Skeletal muscle tissue (tissue), 4 donors: ENCODE results near the gene NRP1. TPM values are rescaled to one million over a fixed set of nuclear protein-coding genes. Genes with fewer than 3 reads are reported as not detected.
A peak's percentile ranks its signal among the peaks of the same experiment; 100 is the strongest.

Experiments
- H3K27ac ChIP-seq: one replicate; pipeline ENCODE4 v1.7.0; 2013; ENCODE audit warnings: mild to moderate bottlenecking, low read depth, low read length, inconsistent platforms
- H3K27me3 ChIP-seq, 3 donors: one replicate each; pipeline ENCODE4 v1.7.0; 2013; ENCODE audit warnings: low read length in 3 of 3; ENCODE audit not compliant: control insufficient read depth in 3 of 3, insufficient read depth in 3 of 3
- H3K36me3 ChIP-seq, 3 donors: one replicate each; pipeline ENCODE4 v1.7.0; 2013; ENCODE audit warnings: low read length in 3 of 3; ENCODE audit not compliant: control insufficient read depth in 3 of 3, insufficient read depth in 3 of 3
- H3K4me1 ChIP-seq, 3 donors: one replicate each; pipeline ENCODE4 v1.7.0; 2013; ENCODE audit warnings: low read length in 3 of 3, mild to moderate bottlenecking in 3 of 3; ENCODE audit not compliant: control insufficient read depth in 3 of 3, insufficient read depth in 3 of 3
- H3K4me3 ChIP-seq, 3 donors: one replicate each; pipeline ENCODE4 v1.7.0; 2013; ENCODE audit warnings: low read length in 3 of 3
- H3K9ac ChIP-seq, 3 donors: one replicate each; pipeline ENCODE4 v1.7.0; 2013; ENCODE audit warnings: low read length in 3 of 3, mild to moderate bottlenecking in 3 of 3, moderate library complexity in 2 of 3, low read depth in 1 of 3
- H3K9me3 ChIP-seq, 3 donors: one replicate each; pipeline ENCODE4 v1.7.0; 2013; ENCODE audit warnings: low read length in 3 of 3; ENCODE audit not compliant: control insufficient read depth in 3 of 3
- total RNA-seq: library from RNA; depleted of rRNA; stranded (reverse); fragments of >200 nt; gene quantifications from one replicate; pipeline ENCODE4 v1.2.3, GENCODE V29; 2014
- donor health status: Osteomylitis.

Gene NRP1
- total RNA-seq, 1 donor from 2014 or later = 120 TPM

GRCh38 chr10:33258967-33259366, 75.5 kb downstream of the NRP1 start:
- Histone ChIP-seq H3K4me1 (no peaks in the 10 kb centered on the region), H3K27ac (no peak overlapping the region), H3K9me3 (no peaks in the 10 kb centered on the region)

GRCh38 chr10:33257439-33258080, 76.9 kb downstream of the NRP1 start:
- H3K27me3 ChIP-seq = no peaks in the 10 kb centered on the region
- H3K4me3 ChIP-seq = no peak overlapping the region
- H3K9me3 ChIP-seq = no peaks in the 10 kb centered on the region
- no peak overlapping the region for H3K9ac ChIP-seq
- H3K36me3 ChIP-seq = peaks cover 25 to 46% (median 43%) of the 10 kb centered on the region in 3 donors
- H3K4me1 ChIP-seq = no peaks in the 10 kb centered on the region
- H3K27ac ChIP-seq = no peak overlapping the region

More at GRCh38 chr10:33258967-33259366, 75.5 kb downstream of the NRP1 start:
- H3K36me3 ChIP-seq = peaks cover 16 to 41% (median 39%) of the 10 kb centered on the region in 3 donors
- H3K9ac ChIP-seq = no peak overlapping the region
- H3K4me3 ChIP-seq = no peak overlapping the region
- no peaks in the 10 kb centered on the region for H3K27me3 ChIP-seq

DNA sequence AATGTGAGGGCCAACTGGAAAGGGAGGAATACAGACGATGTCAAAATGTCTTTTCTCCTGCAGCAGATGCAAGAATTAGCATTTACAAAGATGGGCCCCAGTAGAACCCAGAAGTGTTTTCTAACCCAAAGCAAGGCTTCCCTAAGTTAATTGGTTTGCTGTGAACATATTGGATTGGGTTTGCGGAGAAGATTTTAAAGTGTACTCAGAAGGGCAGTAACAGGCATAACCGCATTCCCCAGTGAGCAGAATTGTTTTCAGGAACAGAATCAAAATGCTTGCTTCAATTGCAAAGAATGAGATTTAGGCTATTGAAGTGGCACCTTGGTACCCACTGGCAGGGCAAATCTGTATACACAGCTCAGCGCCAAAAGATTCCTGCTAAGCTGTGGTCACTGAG, 78.0 kb downstream of the NRP1 start:
- Histone ChIP-seq H3K9ac (no peak overlapping the region), H3K36me3 (peaks cover 26 to 52% (median 48%) of the 10 kb centered on the region in 3 donors), H3K4me1 (no peaks in the 10 kb centered on the region), H3K9me3 (no peaks in the 10 kb centered on the region), H3K4me3 (no peak overlapping the region), H3K27me3 (no peaks in the 10 kb centered on the region), H3K27ac (no peak overlapping the region)

DNA sequence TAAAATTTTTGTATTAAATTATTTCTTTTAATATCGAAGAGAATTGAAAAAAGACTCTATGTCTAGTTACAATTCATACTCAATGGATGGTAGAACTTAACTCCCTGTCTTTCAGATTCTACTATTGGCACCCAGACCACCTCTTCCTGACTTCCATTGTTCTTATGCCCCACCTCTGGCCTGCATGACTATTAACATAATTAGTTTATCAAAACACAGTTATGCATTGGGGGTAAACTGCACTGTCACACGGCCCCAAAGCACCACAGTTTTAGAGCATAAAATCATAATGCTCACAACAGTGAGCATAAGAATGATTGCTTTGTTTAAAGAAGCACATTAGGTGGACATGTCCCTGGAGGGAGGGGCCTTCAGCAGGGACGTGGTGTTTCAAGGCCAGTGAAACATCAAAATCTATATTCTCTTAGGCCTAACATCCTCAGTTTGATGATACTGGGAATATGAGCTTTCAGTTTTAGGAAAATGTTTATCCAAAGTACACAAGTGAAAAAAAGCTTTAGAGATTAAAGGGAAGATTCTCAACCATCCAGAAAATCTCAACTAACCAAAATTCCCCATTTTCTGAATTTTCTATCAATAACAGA, 79.8 kb downstream of the NRP1 start:
- Histone ChIP-seq H3K27ac (no peak overlapping the region), H3K27me3 (no peaks in the 10 kb centered on the region), H3K4me3 (no peak overlapping the region), H3K4me1 (peaks cover 0 to 5% (median 0%) of the 10 kb centered on the region in 3 donors), H3K36me3 (peaks cover 24 to 63% (median 61%) of the 10 kb centered on the region in 3 donors), H3K9me3 (no peaks in the 10 kb centered on the region), H3K9ac (no peak overlapping the region)

GRCh38 chr10:33253411-33253810, 81.1 kb downstream of the NRP1 start:
- no peak overlapping the region for H3K9ac ChIP-seq
- H3K4me3 ChIP-seq = no peak overlapping the region
- no peaks in the 10 kb centered on the region for H3K27me3 ChIP-seq
- no peaks in the 10 kb centered on the region for H3K9me3 ChIP-seq
- H3K4me1 ChIP-seq = peaks cover 0 to 5% (median 0%) of the 10 kb centered on the region in 3 donors
- peaks cover 24 to 66% (median 59%) of the 10 kb centered on the region in 3 donors for H3K36me3 ChIP-seq
- H3K27ac ChIP-seq = no peak overlapping the region

DNA sequence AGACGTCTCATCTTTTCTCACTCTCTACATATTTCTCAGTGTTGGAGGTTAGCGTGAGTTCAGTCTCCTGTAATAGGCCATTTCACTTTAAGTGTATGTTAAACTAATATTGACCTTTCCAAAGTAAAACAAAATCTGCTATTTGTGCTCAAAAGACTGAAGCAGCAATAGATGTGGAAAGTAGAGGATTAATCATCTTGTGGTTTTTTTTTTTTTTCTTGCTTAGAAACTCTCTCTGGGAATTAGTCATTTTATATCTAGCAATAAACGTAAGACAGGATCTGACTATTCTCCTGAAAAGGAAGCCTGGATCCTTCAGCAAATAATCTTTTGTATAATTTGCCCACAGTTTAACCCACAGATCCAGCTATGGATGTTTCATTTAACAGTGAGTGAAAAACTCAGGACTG, 81.7 kb downstream of the NRP1 start:
- peaks cover 0 to 5% (median 0%) of the 10 kb centered on the region in 3 donors for H3K4me1 ChIP-seq
- H3K4me3 ChIP-seq = no peak overlapping the region
- no peaks in the 10 kb centered on the region for H3K27me3 ChIP-seq
- H3K27ac ChIP-seq = no peak overlapping the region
- H3K9ac ChIP-seq = no peak overlapping the region
- H3K9me3 ChIP-seq = no peaks in the 10 kb centered on the region
- peaks cover 22 to 64% (median 55%) of the 10 kb centered on the region in 3 donors for H3K36me3 ChIP-seq

- Histone ChIP-seq H3K27me3 (no peaks in the 10 kb centered on the region), H3K4me3 (no peak overlapping the region), H3K9me3 (no peaks in the 10 kb centered on the region), H3K27ac (no peak overlapping the region), H3K9ac (no peak overlapping the region), H3K4me1 (peaks cover 0 to 5% (median 2%) of the 10 kb centered on the region in 3 donors), H3K36me3 (peaks cover 21 to 69% (median 58%) of the 10 kb centered on the region in 3 donors)
Observed at GRCh38 chr10:33252324-33252723, 82.1 kb downstream of the NRP1 start.

- Histone ChIP-seq H3K9me3 (no peaks in the 10 kb centered on the region), H3K4me3 (no peak overlapping the region), H3K9ac (no peak overlapping the region), H3K4me1 (peaks cover 0 to 5% (median 2%) of the 10 kb centered on the region in 3 donors), H3K27ac (peak overlapping the region; percentile 58), H3K36me3 (peaks cover 20 to 65% (median 46%) of the 10 kb centered on the region in 3 donors), H3K27me3 (no peaks in the 10 kb centered on the region)
Observed at GRCh38 chr10:33249659-33250345, 84.7 kb downstream of the NRP1 start.

DNA sequence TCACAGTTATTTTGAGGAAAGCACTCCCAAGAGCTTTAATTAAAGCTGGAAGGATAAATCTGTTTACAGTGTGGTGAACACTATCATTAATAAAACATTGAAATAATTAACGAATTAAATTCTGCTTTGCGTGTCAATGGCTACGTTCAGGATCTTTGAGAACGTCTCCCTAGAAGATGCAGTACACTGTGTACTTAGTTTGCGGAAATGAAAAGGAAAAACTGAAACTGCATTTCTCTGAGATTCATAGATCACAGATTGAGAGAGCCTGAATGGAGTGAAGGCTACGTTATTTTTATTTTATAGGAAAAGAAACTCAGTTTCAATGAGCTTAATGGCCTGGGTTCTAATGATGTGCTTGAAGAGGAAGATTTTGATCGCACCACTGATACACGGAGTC, 85.3 kb downstream of the NRP1 start:
- H3K9me3 ChIP-seq = no peaks in the 10 kb centered on the region
- H3K36me3 ChIP-seq = peaks cover 16 to 59% (median 46%) of the 10 kb centered on the region in 3 donors
- no peak overlapping the region for H3K9ac ChIP-seq
- peak overlapping the region; percentile 19 for H3K27ac ChIP-seq
- no peaks in the 10 kb centered on the region for H3K27me3 ChIP-seq
- peaks cover 0 to 5% (median 2%) of the 10 kb centered on the region in 3 donors for H3K4me1 ChIP-seq
- H3K4me3 ChIP-seq = no peak overlapping the region

- no peak overlapping the region for H3K4me3 ChIP-seq
- peaks cover 0 to 5% (median 2%) of the 10 kb centered on the region in 3 donors for H3K4me1 ChIP-seq
- H3K9me3 ChIP-seq = no peaks in the 10 kb centered on the region
- peaks cover 11 to 54% (median 43%) of the 10 kb centered on the region in 3 donors for H3K36me3 ChIP-seq
- H3K9ac ChIP-seq = no peak overlapping the region
- peak overlapping the region; percentile 19 for H3K27ac ChIP-seq
- H3K27me3 ChIP-seq = no peaks in the 10 kb centered on the region
Observed at GRCh38 chr10:33248638-33249037, 85.8 kb downstream of the NRP1 start.
